Stimulated activated CD8-positive, alpha-beta memory T cell treated with anti-CD3 and anti-CD28 coated beads, Interleukin-7, amount 100 ng/mL, for 1 hour (primary cell): ENCODE results near the gene MSANTD1.

Experiments
- DNase-seq, 2 donors: peaks; one replicate each; pipeline ENCODE4 v3.0.0-alpha.2; 2020; ENCODE audit warnings: low read depth in 2 of 2

The MSANTD1 gene

DNA sequence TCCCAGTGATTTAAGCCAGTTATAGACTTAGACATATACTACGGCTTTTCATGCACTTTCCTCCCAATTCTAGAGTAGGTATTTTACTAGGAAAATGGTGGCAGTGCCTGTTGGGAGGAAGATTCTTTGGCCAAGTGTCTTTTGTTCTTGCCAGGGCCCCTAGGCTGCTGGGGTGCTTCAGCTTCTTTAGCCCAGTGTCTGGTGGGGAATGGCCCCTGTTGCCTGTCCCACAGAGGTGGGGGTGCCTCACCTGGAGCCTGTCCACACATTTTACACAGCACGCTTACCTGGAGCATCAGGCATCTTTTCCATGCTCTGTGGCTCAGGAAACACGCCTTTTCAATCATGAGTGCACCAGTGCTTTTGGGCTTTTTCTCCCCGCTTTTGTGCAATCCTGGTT, 33.2 kb upstream of the MSANTD1 start:
- no peak for DNase-seq

DNA sequence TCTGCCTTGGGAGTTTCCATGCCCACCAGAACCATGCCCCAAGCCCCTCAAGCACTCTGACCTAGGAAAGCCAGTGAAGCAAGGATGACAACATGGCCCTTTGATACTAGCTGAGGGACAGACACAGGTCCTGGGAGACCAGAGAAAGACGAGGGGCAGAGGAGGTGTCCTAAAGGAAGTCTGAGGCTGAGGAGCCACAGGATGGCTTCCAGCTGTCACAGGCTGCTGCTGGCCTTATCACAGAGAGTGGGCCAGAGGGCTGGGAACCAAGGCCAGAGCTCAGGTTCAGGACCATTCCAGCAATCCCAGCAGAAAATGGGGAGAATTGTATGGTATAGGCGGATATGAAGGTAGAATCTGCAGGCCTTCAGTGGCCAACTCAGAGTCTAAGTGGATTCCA, 31.7 kb upstream of the MSANTD1 start:
- no peak for DNase-seq

DNA sequence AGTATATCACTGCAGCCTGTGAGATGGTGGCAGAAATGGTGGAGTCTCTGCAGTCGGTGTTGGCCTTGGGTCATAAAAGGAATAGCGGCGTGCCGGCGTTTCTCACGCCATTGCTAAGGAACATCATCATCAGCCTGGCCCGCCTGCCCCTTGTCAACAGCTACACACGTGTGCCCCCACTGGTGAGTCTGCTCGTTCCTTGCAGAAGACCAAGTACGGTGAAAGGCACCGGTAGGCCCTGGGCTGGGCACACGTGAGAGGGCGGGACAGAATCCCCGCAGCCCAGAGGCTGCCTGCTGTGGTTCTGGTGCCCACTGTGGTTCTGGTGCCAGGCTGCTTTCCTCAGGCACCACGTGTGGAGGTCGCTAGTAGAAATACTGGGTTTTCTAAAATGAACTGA, 31.2 kb upstream of the MSANTD1 start:
- DNase-seq: no peak

DNA sequence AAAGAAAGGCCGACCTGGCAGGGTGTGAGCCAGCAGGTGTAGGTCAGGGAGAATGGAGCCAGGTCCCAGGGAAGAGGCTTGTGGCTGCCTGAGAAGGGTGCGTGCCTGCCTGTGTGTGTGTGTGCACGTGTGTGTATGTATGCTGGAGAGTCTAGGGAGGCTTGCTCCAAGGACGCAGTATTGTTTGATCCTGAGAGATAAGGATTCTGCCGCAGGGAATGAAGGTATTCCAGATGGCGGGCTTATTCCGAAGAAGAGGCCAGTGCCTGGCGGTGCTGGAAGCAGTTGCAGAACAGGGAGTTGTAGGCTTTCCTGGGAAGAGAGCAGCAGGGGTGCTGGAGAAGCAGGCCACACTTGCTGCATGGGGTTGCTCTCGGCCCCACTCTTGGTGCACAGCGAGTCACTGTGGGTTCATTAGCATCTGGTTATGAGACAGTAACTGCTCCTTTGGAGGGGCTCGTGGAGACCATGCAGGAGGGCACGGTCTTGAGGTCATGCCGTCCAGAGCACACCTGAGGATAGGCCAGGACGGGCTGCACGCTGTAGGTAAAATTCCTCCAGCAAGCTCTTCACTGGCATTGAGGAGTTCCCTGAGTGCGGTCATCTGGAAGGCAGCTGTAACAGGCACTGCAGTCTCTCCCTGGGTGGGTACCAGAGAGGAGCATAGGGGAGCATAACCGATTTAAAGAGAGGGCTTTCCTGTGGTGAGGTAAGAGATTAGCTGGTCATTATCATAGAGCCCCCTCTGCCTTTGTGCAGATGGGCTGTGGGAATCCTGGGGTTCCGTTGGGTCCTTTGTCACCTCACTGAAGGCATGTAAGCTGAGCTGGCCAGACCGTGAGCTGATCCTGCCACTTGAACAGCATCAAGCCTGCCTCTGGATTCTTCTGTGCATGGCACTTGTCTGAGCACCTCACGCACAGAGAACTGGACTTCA, 29.9 kb upstream of the MSANTD1 start:
- no peak for DNase-seq

DNA sequence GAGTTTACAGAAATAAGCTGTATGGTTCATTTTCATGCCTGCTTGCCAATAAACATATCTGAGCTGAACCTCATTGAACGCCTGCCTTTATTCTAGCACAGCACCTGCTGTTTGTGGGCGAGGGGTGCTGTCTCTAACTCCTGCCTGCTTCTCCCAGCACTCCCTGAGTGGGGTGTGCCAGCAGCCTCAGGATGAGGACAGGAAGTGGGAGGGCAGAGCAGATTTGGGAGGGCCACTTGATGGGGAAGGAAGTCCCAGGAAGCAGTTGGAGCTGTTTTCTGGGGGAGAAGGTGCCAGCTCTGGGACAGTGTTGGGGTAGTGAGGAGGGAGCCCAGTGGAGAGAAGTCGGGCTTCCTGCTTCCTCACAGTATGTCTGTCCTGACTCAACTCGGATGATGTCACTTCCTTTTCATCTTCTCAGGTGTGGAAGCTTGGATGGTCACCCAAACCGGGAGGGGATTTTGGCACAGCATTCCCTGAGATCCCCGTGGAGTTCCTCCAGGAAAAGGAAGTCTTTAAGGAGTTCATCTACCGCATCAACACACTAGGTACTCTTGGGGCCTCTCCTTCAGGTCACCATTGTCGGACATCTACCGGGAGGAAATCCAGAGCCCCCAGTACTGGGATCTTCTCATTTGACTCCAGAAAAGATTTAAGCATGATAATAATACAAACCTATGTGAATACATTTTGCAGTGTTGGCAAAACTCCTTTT, 29.0 kb upstream of the MSANTD1 start:
- no peak for DNase-seq

DNA sequence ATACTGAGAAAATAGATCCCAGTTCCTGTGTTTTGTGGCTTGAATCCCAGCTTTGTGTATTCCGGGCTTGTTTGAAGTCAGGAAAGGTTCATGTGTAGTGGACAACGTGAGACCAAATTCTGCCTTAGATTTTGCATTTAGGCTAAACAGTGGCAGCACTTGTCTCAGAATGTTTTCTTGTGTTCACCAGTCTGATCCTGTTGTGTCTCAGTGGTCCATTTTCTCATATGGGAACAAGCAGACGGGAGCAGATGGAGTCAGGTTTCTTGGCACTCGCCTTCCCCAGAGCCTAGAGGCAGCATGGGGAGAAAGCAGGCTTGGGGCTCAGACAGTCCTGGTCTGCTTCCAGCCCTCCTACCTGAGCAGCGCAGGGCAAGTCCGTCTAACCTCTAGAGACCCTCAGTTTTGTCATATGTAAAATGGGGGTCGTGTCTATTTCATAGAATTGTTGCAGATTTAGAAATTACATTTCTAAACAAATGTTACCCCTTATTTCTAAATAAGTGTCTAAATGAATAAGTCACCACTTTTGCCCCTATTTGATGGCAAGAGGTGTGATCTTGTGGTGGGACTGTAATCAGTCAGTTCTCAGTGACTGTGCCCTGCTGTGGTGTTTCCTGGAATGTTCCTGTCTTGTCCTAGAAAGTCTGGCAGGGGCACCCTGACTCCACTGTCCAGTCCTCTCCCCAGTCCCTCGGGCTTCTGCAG, 28.3 kb upstream of the MSANTD1 start:
- no peak for DNase-seq

DNA sequence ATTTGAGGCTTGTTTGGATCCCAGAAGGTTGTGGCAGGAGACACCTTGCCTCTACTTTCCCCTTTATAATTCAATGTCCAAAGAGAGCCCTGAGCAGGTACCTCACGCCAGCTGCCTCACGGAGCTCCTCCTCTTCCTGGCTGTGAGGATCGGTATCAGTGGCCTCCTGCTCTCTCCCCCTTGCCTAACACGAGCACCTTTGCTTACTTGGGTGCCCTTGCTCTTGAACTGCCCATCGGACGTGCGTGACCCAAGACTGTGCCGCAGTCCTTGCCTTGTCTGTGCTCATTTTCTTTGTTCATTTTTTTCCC, 27.8 kb upstream of the MSANTD1 start:
- DNase-seq: no peak

DNA sequence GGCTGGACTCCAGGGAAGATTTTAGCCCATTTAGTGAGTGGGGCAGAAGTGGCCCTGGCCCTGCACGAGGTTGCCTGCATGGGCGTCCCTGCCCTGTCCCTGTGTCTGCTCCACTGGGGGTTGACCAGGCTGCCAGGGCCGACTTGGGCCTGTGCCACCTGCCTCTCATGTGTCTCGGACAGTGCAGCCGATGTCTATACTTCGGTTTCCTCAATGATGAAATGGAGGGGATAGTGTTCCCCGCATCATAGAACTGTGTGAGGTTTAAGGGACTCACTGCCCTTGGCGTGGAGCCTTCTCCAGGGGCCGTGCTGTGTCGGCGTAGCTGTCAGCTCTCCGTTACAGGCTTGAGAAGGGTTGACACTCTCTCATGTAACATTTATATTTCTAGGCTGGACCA, 27.0 kb upstream of the MSANTD1 start:
- no peak for DNase-seq

DNA sequence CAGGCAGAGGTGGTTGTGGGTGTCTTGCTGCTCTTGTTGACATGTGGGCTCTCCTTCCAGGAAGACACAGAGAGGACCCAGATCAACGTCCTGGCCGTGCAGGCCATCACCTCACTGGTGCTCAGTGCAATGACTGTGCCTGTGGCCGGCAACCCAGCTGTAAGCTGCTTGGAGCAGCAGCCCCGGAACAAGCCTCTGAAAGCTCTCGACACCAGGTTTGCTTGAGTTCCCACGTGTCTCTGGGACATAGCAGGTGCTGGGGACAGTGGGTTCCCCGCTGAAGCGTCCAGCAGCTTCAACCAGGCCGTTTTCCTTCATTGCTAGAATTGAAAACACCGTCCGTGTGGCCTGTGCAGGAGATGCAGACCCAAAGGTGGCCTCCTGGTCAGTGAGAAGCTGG, 25.6 kb upstream of the MSANTD1 start:
- no peak for DNase-seq

DNA sequence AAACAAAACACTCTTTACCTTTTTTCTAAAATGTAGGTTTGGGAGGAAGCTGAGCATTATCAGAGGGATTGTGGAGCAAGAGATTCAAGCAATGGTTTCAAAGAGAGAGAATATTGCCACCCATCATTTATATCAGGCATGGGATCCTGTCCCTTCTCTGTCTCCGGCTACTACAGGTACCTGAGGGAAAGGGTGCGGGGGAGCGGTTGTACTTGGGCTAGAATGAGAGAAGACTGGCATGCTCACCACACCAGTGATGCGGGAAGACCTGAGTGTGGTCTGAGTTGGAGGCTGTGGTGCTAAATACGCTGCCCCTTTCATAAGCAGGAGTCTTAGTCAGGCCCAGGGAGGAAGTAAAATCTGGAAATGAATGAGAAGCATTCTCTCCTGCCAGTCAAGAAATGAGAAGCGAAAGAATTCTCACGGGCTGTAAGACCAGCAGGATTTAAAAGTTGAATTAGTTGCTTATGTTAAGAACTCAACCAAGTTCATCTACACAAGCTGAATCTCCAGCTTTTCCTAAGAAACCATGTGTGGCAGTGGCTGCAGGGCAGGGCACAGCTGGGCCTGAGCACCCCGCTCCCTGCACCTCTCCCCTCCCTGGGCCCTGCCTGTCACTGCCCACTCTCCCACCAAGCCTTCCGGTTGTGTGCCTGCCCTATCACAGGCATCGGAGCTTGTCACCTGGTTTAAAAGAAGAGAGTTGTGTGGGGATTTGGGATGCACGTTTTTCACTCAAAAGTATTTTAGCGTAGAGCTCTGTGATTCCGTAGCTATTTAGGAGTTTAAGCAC, 24.8 kb upstream of the MSANTD1 start:
- DNase-seq: no peak

DNA sequence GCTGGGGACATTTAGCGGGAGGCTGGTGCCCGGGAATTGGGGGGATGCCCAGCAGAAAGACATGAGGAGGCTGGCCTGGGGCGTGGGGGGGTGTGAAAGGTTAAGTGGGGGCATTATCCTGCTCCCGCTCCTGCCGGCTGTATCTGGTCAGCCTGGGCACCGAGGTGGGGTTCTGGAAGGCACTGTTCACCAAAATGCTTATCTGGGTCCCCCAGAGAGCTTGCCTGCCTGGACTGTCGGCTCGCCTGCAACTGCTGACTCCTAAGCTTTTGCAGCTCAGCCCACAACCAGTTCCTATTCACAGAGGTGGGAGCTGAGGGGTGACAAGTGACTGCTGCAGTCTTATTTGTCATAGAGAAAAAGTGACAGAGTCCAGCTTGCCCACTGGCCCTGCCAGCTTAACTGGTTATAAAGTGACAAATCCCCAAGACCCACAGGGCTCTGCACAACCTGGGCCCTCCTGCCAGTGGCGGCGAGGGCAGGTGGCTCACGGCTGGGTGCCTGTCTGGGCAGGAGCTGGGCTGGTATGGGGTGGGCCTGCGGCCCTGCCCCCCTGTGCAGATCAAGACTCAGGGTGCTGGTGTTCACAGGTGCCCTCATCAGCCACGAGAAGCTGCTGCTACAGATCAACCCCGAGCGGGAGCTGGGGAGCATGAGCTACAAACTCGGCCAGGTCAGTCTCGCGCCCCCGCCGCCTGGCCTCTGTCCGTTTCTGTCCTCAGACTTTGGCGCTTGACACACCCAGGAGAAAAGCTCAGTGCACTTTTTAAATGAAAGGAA, 23.7 kb upstream of the MSANTD1 start:
- DNase-seq: no peak

DNA sequence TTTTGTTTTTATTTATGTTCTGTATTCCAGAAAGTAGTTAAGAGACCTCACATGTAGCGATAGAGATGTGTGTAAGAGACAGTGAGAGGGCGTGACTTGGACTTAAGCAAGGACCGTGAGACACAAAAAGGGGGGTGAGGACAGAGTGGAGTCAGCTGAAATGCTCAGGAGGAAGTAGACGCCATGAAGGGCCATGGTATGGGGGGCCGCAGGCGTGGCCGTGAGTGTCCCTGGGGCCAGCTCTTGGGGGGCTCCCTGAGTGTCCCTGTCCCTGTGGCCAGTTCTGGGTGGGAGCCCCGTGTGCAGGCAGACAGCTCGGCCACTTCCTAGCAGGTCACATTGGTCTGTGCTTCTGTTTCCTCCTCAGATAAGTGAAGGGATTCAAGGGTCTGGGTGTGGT, 23.0 kb upstream of the MSANTD1 start:
- DNase-seq: no peak

DNA sequence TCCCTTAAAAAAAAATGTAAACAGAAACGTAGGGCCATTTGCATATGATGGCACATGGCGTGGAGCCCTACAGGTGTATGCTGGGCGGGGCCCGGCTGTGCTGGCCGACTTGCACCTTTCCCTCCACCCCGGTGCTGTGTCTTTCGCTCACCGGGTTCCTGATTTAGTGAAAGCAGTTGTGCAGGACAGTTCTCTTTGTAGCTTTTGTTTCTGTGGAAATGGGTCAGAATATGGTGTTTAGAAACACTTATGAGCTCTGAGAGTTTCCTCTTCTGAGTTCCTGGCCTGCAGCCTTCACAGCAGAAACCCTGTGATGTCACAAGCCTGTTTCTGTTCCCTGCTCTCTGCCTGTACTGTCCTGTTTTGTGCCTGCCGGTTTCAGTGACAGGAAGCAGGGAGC, 22.5 kb upstream of the MSANTD1 start:
- DNase-seq: no peak

DNA sequence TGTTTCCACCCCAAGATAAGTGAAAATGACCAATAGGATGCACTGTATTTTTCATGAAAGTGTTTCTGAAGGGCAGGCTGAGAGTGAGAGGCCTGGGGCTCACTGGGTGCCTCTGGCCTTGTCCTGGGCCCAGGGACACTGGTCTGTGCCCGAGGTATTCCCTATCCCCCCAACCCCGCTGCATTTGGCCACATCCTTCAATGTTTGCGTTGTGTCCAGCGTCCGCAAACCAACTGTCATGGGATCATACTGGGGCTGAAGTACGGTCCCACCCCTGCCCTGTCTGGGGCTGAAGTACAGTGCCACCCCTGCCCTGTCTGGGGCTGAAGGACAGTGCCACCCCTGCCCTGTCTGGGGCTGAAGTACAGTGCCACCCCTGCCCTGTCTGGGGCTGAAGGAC, 22.0 kb upstream of the MSANTD1 start:
- DNase-seq: no peak

DNA sequence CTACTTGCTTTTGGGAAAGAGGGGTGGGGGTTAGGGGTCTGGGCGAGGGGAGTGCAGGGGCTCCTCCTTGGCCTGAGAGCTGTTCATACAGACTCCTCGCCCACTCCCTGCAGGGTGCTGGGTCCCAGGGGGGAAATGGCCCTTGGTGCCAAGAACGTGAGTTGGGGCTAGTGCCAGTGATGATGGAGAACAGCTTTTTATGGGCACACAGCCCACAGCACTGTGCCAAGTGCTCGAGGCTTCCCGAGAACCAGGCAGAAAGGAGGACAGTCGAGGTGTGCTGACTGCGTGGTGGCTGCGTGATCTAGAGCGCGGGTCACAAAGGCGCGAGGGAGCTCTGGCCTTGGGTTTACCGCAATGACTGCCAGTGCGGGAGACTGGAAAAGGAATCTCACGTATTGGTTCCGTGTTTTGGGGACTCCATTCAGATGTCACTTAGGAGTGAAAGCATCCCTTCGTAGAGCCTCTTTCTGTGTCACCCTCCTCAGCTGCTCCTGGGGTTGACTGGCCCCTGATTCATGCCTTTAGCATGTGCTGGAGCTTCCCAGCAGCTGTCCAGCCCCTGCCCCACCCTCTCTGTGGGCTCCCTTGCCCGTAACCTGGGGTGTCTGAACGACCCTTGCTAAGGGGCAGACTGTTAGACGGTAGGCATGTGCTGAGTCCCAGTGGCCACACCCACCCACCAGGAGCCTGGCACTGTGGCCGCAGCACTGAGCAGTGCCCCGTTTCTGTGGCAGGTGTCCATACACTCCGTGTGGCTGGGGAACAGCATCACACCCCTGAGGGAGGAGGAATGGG, 20.9 kb upstream of the MSANTD1 start:
- DNase-seq: no peak

DNA sequence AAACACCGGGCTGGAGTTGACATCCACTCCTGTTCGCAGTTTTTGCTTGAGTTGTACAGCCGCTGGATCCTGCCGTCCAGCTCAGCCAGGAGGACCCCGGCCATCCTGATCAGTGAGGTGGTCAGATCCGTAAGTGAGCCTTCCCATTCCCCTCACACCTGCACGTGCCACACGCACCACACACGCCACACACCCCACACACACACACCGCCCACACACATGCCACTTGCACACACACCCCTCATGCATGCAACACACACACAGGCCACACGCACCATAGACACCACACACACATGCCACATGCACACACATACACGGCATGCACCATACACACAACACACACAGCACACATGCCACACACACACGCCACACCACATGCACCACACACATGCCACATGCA, 20.1 kb upstream of the MSANTD1 start:
- DNase-seq: no peak

DNA sequence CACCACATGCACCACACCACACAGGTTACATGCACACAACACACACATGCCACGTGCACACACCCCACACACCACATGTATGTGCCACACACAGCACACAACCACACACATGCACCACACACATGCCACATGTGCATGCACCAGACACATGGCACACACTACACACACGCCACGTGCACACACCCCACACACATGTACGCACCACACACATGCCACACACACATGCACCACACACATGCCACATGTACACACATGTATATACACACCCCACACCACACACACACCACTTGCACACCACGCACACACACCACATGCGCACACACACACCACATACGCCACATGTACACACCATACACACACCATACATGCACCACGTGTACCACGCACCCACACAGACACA, 19.6 kb upstream of the MSANTD1 start:
- DNase-seq: no peak

DNA sequence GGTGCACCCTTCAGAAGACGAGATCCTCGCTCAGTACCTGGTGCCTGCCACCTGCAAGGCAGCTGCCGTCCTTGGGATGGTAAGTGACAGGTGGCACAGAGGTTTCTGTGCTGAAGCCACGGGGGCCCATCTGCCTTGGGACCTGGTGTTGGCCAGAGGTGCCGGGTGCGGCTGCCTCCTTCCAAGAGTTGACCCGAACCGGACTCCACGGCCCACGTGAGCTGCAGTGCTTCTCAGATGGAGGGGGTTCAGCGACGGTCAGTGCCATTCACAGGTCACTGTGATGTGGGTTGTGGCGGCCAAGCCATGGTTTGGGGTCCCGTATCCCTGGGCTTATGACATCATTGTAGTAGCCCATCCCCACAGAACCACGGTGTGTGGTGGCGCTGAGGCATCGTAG, 19.0 kb upstream of the MSANTD1 start:
- no peak for DNase-seq

DNA sequence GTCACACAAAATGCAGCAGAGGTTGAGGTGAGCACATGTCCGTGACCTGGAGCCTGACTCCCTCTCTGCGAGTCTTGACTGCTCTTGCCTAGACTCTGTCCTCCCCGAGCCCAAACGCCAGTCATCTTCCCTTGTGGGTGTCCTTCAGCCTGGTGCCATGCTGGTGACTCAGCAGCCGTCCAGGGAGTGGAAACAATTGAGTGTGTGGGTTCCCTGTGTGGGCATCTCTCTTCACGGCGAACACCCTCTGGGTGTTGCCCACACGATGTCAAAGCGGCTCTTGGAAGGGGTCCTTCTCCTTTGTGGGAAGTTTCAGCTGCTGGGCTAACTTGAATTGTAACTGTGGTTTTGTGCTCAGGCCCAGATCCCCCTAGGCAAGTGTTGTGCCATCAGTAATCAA, 17.5 kb upstream of the MSANTD1 start:
- no peak for DNase-seq

DNA sequence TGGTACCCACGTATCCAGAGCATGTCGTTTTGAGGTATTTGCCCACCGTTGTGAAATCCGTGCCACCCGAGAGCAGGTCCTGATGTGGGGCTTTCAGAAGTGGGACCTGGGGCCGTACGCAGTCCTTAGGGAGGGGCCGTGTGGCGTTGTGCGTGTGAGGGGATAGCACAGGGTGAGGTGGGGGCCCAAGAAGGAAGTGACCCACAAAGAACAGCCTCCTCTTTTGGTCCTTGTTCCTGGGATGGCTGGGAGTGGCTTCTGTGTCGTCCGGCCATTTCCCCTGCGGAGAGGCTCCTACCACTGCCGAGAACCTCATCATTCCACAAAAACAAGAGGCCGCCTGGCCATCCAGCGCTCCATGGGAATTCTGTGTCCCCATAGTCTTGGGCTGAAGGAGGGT, 17.0 kb upstream of the MSANTD1 start:
- DNase-seq: no peak
